DOHH2 (cell line): ENCODE measurements around the gene STK32B.

Source experiments
- H3F3A ChIP-seq: fragments of 200-600 bp; sonication (generic), shearing (Covaris generic); 2 replicates; pipeline ENCODE4 v1.6.0; 2016; ENCODE audit warnings: antibody characterized with exemption, mild to moderate bottlenecking; ENCODE audit not compliant: control insufficient read depth, insufficient read depth
- H3K27ac ChIP-seq: fragments of 200-600 bp; sonication (generic); 2 replicates; pipeline ENCODE4 v1.5.1; 2014; ENCODE audit warnings: low read depth, mild to moderate bottlenecking, low read length, moderate library complexity
- H3K27me3 ChIP-seq: fragments of 200-600 bp; sonication (generic); 2 replicates; pipeline ENCODE4 v1.6.1; 2014; ENCODE audit warnings: mild to moderate bottlenecking, low read length, mixed read lengths; ENCODE audit not compliant: control insufficient read depth
- H3K36me3 ChIP-seq: fragments of 200-600 bp; sonication (generic); 2 replicates; pipeline ENCODE4 v1.6.1; 2014; ENCODE audit warnings: mild to moderate bottlenecking, low read length, moderate library complexity, mixed read lengths; ENCODE audit not compliant: control insufficient read depth
- H3K4me1 ChIP-seq: fragments of 200-600 bp; sonication (generic); 2 replicates; pipeline ENCODE4 v1.6.1; 2014; ENCODE audit warnings: mild to moderate bottlenecking, low read length, mixed read lengths; ENCODE audit not compliant: control insufficient read depth
- H3K4me2 ChIP-seq: fragments of 200-600 bp; sonication (generic); 2 replicates; pipeline ENCODE4 v1.6.0; 2014; ENCODE audit warnings: mild to moderate bottlenecking, low read length, moderate library complexity
- H3K4me3 ChIP-seq: fragments of 200-600 bp; sonication (generic); 2 replicates; pipeline ENCODE4 v1.5.1; 2014; ENCODE audit warnings: mild to moderate bottlenecking, low read length, mixed read lengths
- H3K79me2 ChIP-seq: fragments of 200-600 bp; sonication (generic); 2 replicates; pipeline ENCODE4 v1.6.1; 2014; ENCODE audit warnings: mild to moderate bottlenecking, low read length, mixed read lengths; ENCODE audit not compliant: control insufficient read depth
- H3K9me2 ChIP-seq: fragments of 200-600 bp; sonication (generic); replicated peaks from 2 replicates; pipeline ENCODE4 v1.6.1; 2014; ENCODE audit warnings: mild to moderate bottlenecking, low read length, mixed read lengths; ENCODE audit not compliant: control insufficient read depth
- H3K9me3 ChIP-seq: fragments of 200-600 bp; sonication (generic); 2 replicates; pipeline ENCODE4 v1.6.1; 2014; ENCODE audit warnings: antibody characterized with exemption, low read length, mixed read lengths; ENCODE audit not compliant: control insufficient read depth, insufficient read depth
- H4K20me1 ChIP-seq: fragments of 200-600 bp; sonication (generic); 2 replicates; pipeline ENCODE4 v1.6.0; 2014; ENCODE audit warnings: low read depth, mild to moderate bottlenecking, antibody characterized with exemption, low read length, moderate library complexity; ENCODE audit not compliant: control insufficient read depth, insufficient read depth
- EZH2phosphoT487 ChIP-seq: fragments of 200-600 bp; sonication (generic); IDR thresholded peaks from 2 replicates; pipeline ENCODE4 v1.6.1; 2017; ENCODE audit warnings: borderline replicate concordance, mild to moderate bottlenecking, antibody characterized with exemption, low read length, moderate library complexity, mixed read lengths
- TF ChIP-seq, protein P1 (sequence below): fragments of 200-600 bp; sonication (generic); IDR thresholded peaks from one replicate; pipeline ENCODE4 v1.5.1; 2014; ENCODE audit warnings: antibody characterized with exemption, mild to moderate bottlenecking, low read depth, low read length; ENCODE audit not compliant: poor library complexity, severe bottlenecking

The STK32B gene

DNA sequence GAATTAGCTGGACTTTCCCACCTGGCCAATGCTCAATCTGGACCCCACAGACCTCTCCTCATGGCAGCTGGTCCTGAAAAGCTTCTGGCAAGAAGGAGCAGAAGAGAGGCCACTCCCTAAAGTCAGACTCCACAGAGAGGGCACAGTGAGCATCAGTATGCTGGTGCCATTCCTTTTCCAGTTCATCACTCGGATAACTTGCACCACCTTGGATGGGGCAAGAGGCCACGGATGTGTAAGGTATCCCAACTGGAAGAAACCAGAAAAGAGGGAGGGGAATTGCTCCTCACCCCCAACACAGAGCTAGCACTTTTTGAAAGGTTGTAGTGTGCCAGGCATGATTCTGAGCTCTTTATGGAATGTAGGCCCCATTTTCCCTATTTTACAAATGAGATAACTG is 85.9 kb downstream of the STK32B start:
- no peaks in the 10 kb centered on the region for H3K4me1 ChIP-seq
- H3K27ac ChIP-seq: no peak overlapping the region
- H3K27me3 ChIP-seq: peaks cover 3% of the 10 kb centered on the region; the same call in 1 of the 2 replicates
- no peak overlapping the region for H3K4me2 ChIP-seq
- H3K79me2 ChIP-seq: no peaks in the 10 kb centered on the region
- TF ChIP-seq, protein P1, sequence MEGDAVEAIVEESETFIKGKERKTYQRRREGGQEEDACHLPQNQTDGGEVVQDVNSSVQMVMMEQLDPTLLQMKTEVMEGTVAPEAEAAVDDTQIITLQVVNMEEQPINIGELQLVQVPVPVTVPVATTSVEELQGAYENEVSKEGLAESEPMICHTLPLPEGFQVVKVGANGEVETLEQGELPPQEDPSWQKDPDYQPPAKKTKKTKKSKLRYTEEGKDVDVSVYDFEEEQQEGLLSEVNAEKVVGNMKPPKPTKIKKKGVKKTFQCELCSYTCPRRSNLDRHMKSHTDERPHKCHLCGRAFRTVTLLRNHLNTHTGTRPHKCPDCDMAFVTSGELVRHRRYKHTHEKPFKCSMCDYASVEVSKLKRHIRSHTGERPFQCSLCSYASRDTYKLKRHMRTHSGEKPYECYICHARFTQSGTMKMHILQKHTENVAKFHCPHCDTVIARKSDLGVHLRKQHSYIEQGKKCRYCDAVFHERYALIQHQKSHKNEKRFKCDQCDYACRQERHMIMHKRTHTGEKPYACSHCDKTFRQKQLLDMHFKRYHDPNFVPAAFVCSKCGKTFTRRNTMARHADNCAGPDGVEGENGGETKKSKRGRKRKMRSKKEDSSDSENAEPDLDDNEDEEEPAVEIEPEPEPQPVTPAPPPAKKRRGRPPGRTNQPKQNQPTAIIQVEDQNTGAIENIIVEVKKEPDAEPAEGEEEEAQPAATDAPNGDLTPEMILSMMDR: no peak
- TF ChIP-seq EZH2phosphoT487: no peak
- H3K9me2 ChIP-seq: no peaks in the 10 kb centered on the region
- H4K20me1 ChIP-seq: no peaks in the 10 kb centered on the region
- no peak overlapping the region for H3K4me3 ChIP-seq
- H3K36me3 ChIP-seq: no peaks in the 10 kb centered on the region
- H3F3A ChIP-seq: no peaks in the 10 kb centered on the region
- no peaks in the 10 kb centered on the region for H3K9me3 ChIP-seq

DNA sequence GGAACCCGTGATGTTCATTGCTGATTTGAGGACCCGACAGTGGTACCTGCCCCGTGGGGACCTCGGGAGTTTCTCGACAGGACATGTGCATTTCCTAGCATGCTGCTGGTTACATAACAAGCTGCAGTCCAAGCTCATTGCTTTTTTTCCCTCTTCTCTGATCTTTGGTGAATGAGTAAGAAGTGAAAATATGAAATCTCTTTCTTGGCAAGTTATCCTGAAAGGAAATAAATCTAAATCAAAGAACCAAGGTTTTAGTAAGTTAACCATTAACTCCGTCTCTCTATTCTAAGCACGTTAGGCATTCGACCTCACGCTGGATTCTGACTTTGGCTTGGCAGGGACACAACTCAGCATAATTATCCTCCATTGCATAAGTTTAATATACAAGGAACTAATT is 86.6 kb downstream of the STK32B start:
- Histone ChIP-seq H3K9me3 (no peaks in the 10 kb centered on the region), H3K79me2 (no peaks in the 10 kb centered on the region), H3K4me3 (no peak overlapping the region), H4K20me1 (no peaks in the 10 kb centered on the region), H3F3A (no peaks in the 10 kb centered on the region), H3K27me3 (peaks cover 3% of the 10 kb centered on the region; the same call in 1 of the 2 replicates), H3K36me3 (no peaks in the 10 kb centered on the region), H3K9me2 (no peaks in the 10 kb centered on the region), H3K4me1 (no peaks in the 10 kb centered on the region), H3K4me2 (no peak overlapping the region), H3K27ac (no peak overlapping the region)
- TF ChIP-seq EZH2phosphoT487: no peak
- TF ChIP-seq, protein P1: no peak

DNA sequence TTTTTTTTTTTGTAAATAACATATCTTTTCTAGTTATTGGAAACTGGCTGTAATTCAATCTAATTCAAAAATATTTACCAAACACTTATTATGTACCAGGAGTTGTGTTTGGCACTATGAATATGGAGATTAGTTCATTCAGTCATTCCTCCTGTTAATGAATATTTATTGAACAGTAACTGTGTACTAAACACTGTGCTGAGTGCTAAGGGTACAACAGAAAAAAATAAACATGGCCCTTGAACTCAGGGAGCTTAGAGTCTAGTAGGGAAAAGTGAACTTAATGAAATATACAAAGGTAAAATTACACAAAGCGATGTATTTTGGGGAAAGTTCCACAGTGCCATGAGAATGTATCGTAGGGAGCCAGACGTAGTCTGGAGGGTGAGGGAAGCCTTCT is 87.1 kb downstream of the STK32B start:
- H3K79me2 ChIP-seq: no peaks in the 10 kb centered on the region
- no peaks in the 10 kb centered on the region for H3K36me3 ChIP-seq
- no peaks in the 10 kb centered on the region for H3K9me3 ChIP-seq
- H3K9me2 ChIP-seq: no peaks in the 10 kb centered on the region
- H3K4me3 ChIP-seq: no peak overlapping the region
- H3K27me3 ChIP-seq: peaks cover 3% of the 10 kb centered on the region; the same call in 1 of the 2 replicates
- no peak overlapping the region for H3K4me2 ChIP-seq
- H3K27ac ChIP-seq: no peak overlapping the region
- no peaks in the 10 kb centered on the region for H3K4me1 ChIP-seq
- H4K20me1 ChIP-seq: no peaks in the 10 kb centered on the region
- TF ChIP-seq EZH2phosphoT487: no peak
- TF ChIP-seq, protein P1: no peak
- H3F3A ChIP-seq: no peaks in the 10 kb centered on the region

DNA sequence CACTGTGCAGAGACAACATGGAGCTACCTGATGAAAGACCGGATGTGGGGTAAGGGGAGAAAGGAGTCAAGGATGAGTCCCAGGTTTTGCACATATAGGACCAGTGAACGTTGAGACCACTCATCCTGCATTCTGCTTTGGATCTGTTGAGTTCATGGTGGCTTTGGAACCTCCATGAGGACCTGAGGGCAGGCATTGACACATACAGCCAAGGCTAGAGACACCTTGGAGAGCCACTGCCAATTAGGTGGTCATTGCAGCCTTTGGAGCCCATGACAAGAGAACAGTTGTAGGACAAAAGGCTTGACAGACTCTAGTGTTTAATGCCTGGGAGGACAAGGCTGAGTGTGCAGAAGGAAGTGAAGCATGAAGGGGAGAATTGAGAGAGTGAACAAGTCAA is 87.9 kb downstream of the STK32B start:
- Histone ChIP-seq H3K27me3 (peaks cover 3% of the 10 kb centered on the region; the same call in 1 of the 2 replicates), H3K4me2 (no peak overlapping the region), H3K36me3 (no peaks in the 10 kb centered on the region), H3K27ac (no peak overlapping the region), H3K4me3 (no peak overlapping the region), H3K9me3 (no peaks in the 10 kb centered on the region), H3K9me2 (no peaks in the 10 kb centered on the region), H3K4me1 (no peaks in the 10 kb centered on the region), H4K20me1 (no peaks in the 10 kb centered on the region), H3F3A (no peaks in the 10 kb centered on the region), H3K79me2 (no peaks in the 10 kb centered on the region)
- TF ChIP-seq, protein P1: no peak
- no peak for TF ChIP-seq EZH2phosphoT487
